GM19452 (cell line): ENCODE results near the gene GLRX5.

ENCODE experiments used
- ATAC-seq: cut with Tn5 transposase; IDR thresholded peaks from one replicate; pipeline ENCODE4 v1.9.1; 2021; ENCODE audit not compliant: unreplicated experiment

GLRX5 gene

GRCh38 chr14:95515596-95516552 is 19.0 kb upstream of the GLRX5 start:
- ATAC-seq = peak; percentile 84

GRCh38 chr14:95516554-95517181 is 18.2 kb upstream of the GLRX5 start, which contains the start of gene SYNE3:
SYNE3 (minus strand) TSS chr14:95516650; CDS start chr14:95475821, 40,829 bp downstream.
- peak; percentile 45 for ATAC-seq

GRCh38 chr14:95518045-95518751 is 16.7 kb upstream of the GLRX5 start:
- no peak for ATAC-seq

- ATAC-seq = no peak
Observed at GRCh38 chr14:95519699-95520098, 15.2 kb upstream of the GLRX5 start.

- no peak for ATAC-seq
Observed at GRCh38 chr14:95520346-95520745, 14.5 kb upstream of the GLRX5 start.

GRCh38 chr14:95521001-95521400 is 13.8 kb upstream of the GLRX5 start:
- no peak for ATAC-seq

- ATAC-seq = no peak
Observed at GRCh38 chr14:95522116-95522515, 12.7 kb upstream of the GLRX5 start.

GRCh38 chr14:95522556-95522955 is 12.3 kb upstream of the GLRX5 start:
- ATAC-seq = no peak

- ATAC-seq = no peak
Observed at GRCh38 chr14:95523051-95523814, 11.6 kb upstream of the GLRX5 start.

GRCh38 chr14:95523815-95524448 is 10.9 kb upstream of the GLRX5 start:
- ATAC-seq = no peak

GRCh38 chr14:95524706-95525512 is 9.9 kb upstream of the GLRX5 start:
- ATAC-seq = no peak

- no peak for ATAC-seq
Observed at GRCh38 chr14:95525999-95526398, 8.9 kb upstream of the GLRX5 start.

- no peak for ATAC-seq
Observed at GRCh38 chr14:95526483-95527386, 8.1 kb upstream of the GLRX5 start.

GRCh38 chr14:95527387-95528002 is 7.4 kb upstream of the GLRX5 start:
- ATAC-seq = no peak

- no peak for ATAC-seq
Observed at GRCh38 chr14:95529216-95529615, 5.6 kb upstream of the GLRX5 start.

GRCh38 chr14:95530473-95531276 is 4.2 kb upstream of the GLRX5 start:
- no peak for ATAC-seq

GRCh38 chr14:95531473-95531872 is 3.4 kb upstream of the GLRX5 start:
- ATAC-seq = no peak
